H1 (cell line): ENCODE measurements around the gene BTBD9.

Experiments
- CTCF ChIP-seq, 3 experiments: IDR thresholded peaks; 1 replicate in 2 of 3; 2 replicates in 1 of 3; pipeline versions ENCODE4 v1.5.1 to v1.6.1; 2011; ENCODE audit warnings: low read length in 3 of 3, mild to moderate bottlenecking in 3 of 3, inconsistent platforms in 2 of 3, low read depth in 1 of 3, moderate library complexity in 1 of 3; ENCODE audit not compliant: insufficient read depth in 1 of 3; ENCODE audit errors: control extremely low read depth in 1 of 3
- EGR1 ChIP-seq: IDR thresholded peaks from 2 replicates; pipeline ENCODE4 v1.6.1; 2011; ENCODE audit warnings: low read depth, low read length, borderline replicate concordance
- RNF2 ChIP-seq: fragments of 200-900, 300-1000 bp; sonication (generic); IDR thresholded peaks from 2 replicates; pipeline ENCODE4 v1.7.1; 2016; ENCODE audit warnings: borderline replicate concordance, low read depth, mild to moderate bottlenecking, antibody characterized with exemption, low read length; ENCODE audit not compliant: poor library complexity, severe bottlenecking; ENCODE audit errors: missing control alignments

- TF ChIP-seq EGR1, result no peak
- TF ChIP-seq RNF2, result no peak
- no peak for TF ChIP-seq CTCF (IDR thresholded peaks at IDR 0.05; ENCODE audit: control extremely low read depth in 1 of 3, insufficient read depth in 1 of 3, low read depth in 1 of 3, low read length in 3 of 3)
Measured at GRCh38 chr6:38174315-38174714, 465.4 kb downstream of the BTBD9 start.
